Stomach smooth muscle (tissue), 2 donors: ENCODE measurements around the gene SNX17.
"Not testable (repeated sequence)": the region's sequence is repeated elsewhere in the genome, so short reads cannot be mapped to it uniquely, and the experiment has no call there.

ENCODE experiments used
- H3K27ac ChIP-seq: one replicate; pipeline ENCODE4 v1.7.0; 2013; ENCODE audit warnings: mild to moderate bottlenecking, low read length, inconsistent platforms
- H3K27me3 ChIP-seq, 2 donors: one replicate each; pipeline ENCODE4 v1.7.0; 2013; ENCODE audit warnings: low read length in 2 of 2; ENCODE audit not compliant: insufficient read depth in 2 of 2, control insufficient read depth in 1 of 2
- H3K36me3 ChIP-seq, 2 donors: one replicate each; pipeline ENCODE4 v1.7.0; 2013; ENCODE audit warnings: low read length in 2 of 2; ENCODE audit not compliant: control insufficient read depth in 2 of 2, insufficient read depth in 2 of 2
- H3K4me1 ChIP-seq: one replicate; pipeline ENCODE4 v1.7.0; 2013; ENCODE audit warnings: low read length; ENCODE audit not compliant: control insufficient read depth, insufficient read depth
- H3K4me3 ChIP-seq, 2 donors: one replicate each; pipeline ENCODE4 v1.7.0; 2013; ENCODE audit warnings: low read length in 2 of 2
- H3K9ac ChIP-seq, 2 donors: one replicate each; pipeline ENCODE4 v1.7.0; 2013; ENCODE audit warnings: low read length in 2 of 2, mild to moderate bottlenecking in 1 of 2
- H3K9me3 ChIP-seq, 2 donors: one replicate each; pipeline ENCODE4 v1.7.0; 2013; ENCODE audit warnings: low read length in 2 of 2; ENCODE audit not compliant: control insufficient read depth in 2 of 2
- donor health status: healthy.
- donor health status: Pancreatic carcinoma.

SNX17 gene

GRCh38 chr2:27350106-27350693 lies 20.2 kb upstream of the SNX17 start:
- Histone ChIP-seq H3K9ac (no peak overlapping the region), H3K9me3 (no peaks in the 10 kb centered on the region), H3K27ac (no peak overlapping the region), H3K4me1 (no peaks in the 10 kb centered on the region), H3K27me3 (no peaks in the 10 kb centered on the region), H3K4me3 (no peak overlapping the region), H3K36me3 (peaks cover 0 to 2% of the 10 kb centered on the region in 2 donors)

GRCh38 chr2:27351802-27352598 lies 18.4 kb upstream of the SNX17 start:
- Histone ChIP-seq H3K9me3 (no peaks in the 10 kb centered on the region), H3K27me3 (no peaks in the 10 kb centered on the region), H3K4me3 (no peak overlapping the region), H3K27ac (no peak overlapping the region), H3K9ac (no peak overlapping the region), H3K36me3 (peaks cover 0 to 2% of the 10 kb centered on the region in 2 donors), H3K4me1 (peaks cover 9% of the 10 kb centered on the region)

- not testable (repeated sequence) for H3K9me3 ChIP-seq, H3K27ac ChIP-seq, H3K36me3 ChIP-seq, H3K27me3 ChIP-seq, H3K4me3 ChIP-seq, H3K9ac ChIP-seq
- H3K4me1 ChIP-seq = peaks cover 17% of the 10 kb centered on the region
Measured at GRCh38 chr2:27353386-27353761, 17.0 kb upstream of the SNX17 start.

GRCh38 chr2:27353762-27354596 lies 16.4 kb upstream of the SNX17 start:
- H3K27ac ChIP-seq = no peak overlapping the region

GRCh38 chr2:27354597-27354927 lies 15.9 kb upstream of the SNX17 start:
- Histone ChIP-seq H3K36me3 (peaks cover 0 to 2% of the 10 kb centered on the region in 2 donors), H3K4me1 (peaks cover 17% of the 10 kb centered on the region), H3K9ac (no peak overlapping the region), H3K27ac (no peak overlapping the region), H3K27me3 (no peaks in the 10 kb centered on the region), H3K9me3 (no peaks in the 10 kb centered on the region), H3K4me3 (no peak overlapping the region)

More at GRCh38 chr2:27353762-27354596, 16.4 kb upstream of the SNX17 start:
- Histone ChIP-seq H3K36me3 (peaks cover 0 to 2% of the 10 kb centered on the region in 2 donors), H3K4me3 (no peak overlapping the region), H3K4me1 (peaks cover 17% of the 10 kb centered on the region), H3K9me3 (no peaks in the 10 kb centered on the region), H3K27me3 (no peaks in the 10 kb centered on the region), H3K9ac (no peak overlapping the region)

- no peaks in the 10 kb centered on the region for H3K9me3 ChIP-seq
- H3K4me1 ChIP-seq = peaks cover 17% of the 10 kb centered on the region
- no peaks in the 10 kb centered on the region for H3K36me3 ChIP-seq
- H3K27ac ChIP-seq = peak overlapping the region; percentile 80
- peak overlapping the region; percentile 85 to 99 for H3K4me3 ChIP-seq
- H3K9ac ChIP-seq = peak overlapping the region; percentile 77 to 93
- no peaks in the 10 kb centered on the region for H3K27me3 ChIP-seq
Measured at GRCh38 chr2:27356056-27356381, 14.4 kb upstream of the SNX17 start.

GRCh38 chr2:27356382-27357181 lies 13.8 kb upstream of the SNX17 start, which contains the start of gene GTF3C2:
Gene GTF3C2 (minus strand): TSS chr2:27356764. CDS start chr2:27343554, 13,210 bp downstream.
- Histone ChIP-seq H3K27me3 (no peaks in the 10 kb centered on the region), H3K36me3 (no peaks in the 10 kb centered on the region), H3K9me3 (no peaks in the 10 kb centered on the region), H3K4me3 (peak within 1 kb of the TSS; percentile 85 to 99), H3K9ac (peak within 1 kb of the TSS; percentile 77 to 93), H3K27ac (peak within 1 kb of the TSS; percentile 80), H3K4me1 (peaks cover 17% of the 10 kb centered on the region)

GRCh38 chr2:27362678-27363420 lies 7.6 kb upstream of the SNX17 start:
- H3K4me3 ChIP-seq = no peak overlapping the region
- H3K27me3 ChIP-seq = no peaks in the 10 kb centered on the region
- peaks cover 4% of the 10 kb centered on the region for H3K4me1 ChIP-seq
- no peak overlapping the region for H3K27ac ChIP-seq
- no peak overlapping the region for H3K9ac ChIP-seq
- H3K9me3 ChIP-seq = no peaks in the 10 kb centered on the region
- peaks cover 33 to 35% of the 10 kb centered on the region in 2 donors for H3K36me3 ChIP-seq

GRCh38 chr2:27363933-27364332 lies 6.5 kb upstream of the SNX17 start:
- H3K9me3 ChIP-seq = no peaks in the 10 kb centered on the region
- no peak overlapping the region for H3K27ac ChIP-seq
- H3K27me3 ChIP-seq = no peaks in the 10 kb centered on the region
- peaks cover 4% of the 10 kb centered on the region for H3K4me1 ChIP-seq
- H3K4me3 ChIP-seq = no peak overlapping the region
- H3K36me3 ChIP-seq = peaks cover 42% of the 10 kb centered on the region in 2 donors
- no peak overlapping the region for H3K9ac ChIP-seq
